HG02642 (cell line): ENCODE measurements around the gene STAB2.

ENCODE experiments used
- ATAC-seq: cut with Tn5 transposase; IDR thresholded peaks from one replicate; pipeline ENCODE4 v1.9.1; 2021; ENCODE audit warnings: mild to moderate bottlenecking; ENCODE audit not compliant: unreplicated experiment, poor library complexity

The STAB2 gene

DNA sequence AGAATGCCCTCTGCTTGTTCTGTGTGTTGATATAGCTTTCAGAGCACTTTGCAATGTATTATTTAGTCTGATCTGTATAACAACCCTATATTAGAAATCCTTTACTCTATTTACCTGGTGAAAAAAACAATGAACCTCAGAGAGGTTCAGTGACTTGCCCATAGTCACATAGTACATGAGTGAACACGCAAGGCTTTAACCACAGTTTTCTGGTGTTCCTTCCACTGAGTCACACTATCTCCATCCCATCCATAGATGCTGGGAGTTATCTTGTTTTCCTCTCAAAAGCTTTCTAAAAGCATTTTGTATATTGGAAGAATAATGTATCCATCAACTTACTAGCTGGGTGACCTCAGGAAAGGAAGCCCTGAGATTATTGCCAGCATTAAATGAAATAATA is 149.5 kb downstream of the STAB2 start:
- no peak for ATAC-seq

DNA sequence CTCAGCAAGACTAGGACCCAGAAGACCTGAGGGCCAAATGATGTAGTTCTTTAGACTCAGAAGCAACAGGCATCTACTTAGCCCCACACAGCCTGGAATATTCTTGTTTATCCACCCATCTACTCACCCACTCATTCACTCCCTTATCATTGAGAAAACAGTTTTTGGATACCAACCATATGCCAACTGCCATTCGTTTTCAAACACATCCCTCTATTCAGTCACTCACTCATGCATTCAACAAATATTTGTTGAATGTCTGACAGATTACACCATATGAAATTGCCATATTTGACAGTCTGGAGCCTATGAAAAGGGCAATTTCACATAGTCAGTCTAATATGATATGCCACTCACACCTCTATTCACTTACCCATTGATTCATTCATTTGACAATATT is 150.8 kb downstream of the STAB2 start:
- ATAC-seq, result no peak

DNA sequence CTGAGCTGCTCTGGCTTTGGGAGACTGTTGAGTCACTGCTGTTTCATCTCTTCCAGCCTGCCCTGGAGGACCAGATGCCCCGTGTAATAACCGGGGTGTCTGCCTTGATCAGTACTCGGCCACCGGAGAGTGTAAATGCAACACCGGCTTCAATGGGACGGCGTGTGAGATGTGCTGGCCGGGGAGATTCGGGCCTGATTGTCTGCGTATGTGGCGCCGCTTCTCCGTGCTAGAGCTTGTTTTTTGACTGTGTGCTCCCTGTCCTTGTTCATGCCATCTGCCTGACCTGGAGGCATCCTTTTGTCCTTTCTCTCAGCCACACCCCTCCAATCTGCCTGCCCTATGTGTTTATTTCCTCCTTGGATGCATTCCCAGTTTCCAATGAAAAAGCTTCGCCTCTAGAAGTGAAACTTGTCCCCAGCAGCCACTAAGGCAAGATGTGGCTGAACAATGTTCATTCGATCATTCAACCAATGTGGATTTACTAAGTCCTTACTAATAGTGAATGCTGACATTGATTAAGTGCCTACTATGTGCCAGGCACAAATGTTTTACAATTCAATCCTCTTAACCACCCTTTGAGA is 155.4 kb downstream of the STAB2 start:
- ATAC-seq, result no peak

DNA sequence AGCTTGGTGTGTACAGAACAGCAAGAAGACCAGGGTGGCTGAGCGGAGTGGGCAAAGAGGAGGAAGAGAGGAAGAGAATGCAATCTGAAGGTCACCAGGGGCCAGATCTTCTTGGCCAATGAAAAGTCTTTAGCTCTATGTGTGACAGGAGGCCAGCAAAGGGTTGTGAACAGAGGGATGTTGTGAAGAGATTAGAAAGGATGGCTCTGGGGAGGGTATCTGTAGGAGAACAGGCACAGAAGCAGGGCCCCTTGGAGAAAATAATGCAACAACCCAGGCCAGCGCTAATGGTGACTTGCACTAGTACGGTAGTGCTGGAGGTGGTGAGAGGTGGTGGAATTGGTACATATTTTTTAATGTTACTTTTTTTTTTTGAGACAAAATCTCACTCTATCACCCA is 156.7 kb downstream of the STAB2 start:
- ATAC-seq, result no peak

DNA sequence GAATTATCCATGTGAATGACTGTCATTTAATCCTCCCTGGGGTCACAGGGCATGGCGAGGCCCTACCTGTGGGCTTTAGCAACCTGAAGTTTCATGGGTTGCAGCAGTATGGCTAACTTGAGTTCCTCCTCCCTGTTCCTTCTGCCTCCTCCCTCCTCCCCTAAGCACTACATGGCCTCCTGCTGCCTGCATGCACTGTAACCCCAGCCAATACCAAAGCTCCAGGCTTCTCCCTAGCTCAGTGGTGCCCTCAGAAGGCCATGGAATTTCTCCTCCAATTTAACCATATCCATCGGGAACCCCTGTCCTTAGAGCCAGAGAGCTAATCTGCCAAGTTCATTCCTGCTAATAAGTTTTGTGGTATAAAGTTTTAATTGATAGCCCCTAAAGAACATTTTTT is 158.9 kb downstream of the STAB2 start:
- ATAC-seq, result no peak

DNA sequence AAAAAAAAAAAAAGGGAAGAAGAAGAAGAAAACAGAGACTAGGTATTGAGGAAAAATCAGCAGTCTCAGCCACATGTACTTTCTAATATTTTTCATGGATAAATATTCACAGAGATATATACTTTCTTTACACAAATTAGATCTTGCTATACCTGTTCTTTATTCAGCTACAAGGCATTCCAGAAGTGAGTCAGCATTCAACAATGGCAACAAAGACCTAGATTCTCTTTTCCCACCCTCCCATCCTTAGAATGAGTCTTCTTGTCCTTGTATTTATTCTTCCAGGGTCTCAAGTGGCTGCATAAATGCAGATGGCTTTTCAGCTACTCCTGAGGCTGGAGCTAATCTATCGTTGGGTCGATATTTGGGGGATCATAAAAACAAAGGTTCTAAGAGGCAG is 160.9 kb downstream of the STAB2 start:
- ATAC-seq, result no peak

DNA sequence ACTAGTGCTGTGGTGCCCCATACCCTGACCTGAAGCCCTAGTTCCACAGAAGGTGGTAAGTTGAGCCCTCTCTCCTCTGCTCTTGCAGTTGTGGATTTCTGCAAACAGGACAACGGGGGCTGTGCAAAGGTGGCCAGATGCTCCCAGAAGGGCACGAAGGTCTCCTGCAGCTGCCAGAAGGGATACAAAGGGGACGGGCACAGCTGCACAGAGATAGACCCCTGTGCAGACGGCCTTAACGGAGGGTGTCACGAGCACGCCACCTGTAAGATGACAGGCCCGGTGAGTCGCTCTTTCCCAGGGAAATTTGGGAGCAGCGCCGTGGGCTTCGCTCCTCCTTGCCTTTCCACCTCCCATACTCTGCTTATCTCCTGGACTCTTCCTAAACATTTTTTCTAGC is 161.8 kb downstream of the STAB2 start:
- ATAC-seq, result no peak

DNA sequence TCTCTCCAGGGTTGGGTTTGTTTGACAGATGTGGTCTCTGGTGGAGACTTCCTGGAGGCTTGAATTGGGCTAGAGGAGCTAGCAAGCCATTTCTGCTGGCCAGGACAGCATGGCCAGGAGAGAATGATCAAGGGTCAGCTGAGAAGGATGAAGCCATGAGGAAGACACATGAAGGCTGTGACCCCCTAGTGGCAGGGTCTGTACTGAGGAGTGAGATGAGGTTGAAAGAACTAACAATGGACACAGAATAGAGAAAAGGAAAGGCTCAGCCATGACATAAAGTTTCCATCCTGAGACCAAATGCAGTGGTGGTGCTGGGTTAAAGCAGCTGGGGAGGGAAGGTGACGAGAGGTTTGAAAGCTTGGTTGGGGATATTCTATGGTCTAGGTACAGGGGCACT is 164.1 kb downstream of the STAB2 start:
- no peak for ATAC-seq

DNA sequence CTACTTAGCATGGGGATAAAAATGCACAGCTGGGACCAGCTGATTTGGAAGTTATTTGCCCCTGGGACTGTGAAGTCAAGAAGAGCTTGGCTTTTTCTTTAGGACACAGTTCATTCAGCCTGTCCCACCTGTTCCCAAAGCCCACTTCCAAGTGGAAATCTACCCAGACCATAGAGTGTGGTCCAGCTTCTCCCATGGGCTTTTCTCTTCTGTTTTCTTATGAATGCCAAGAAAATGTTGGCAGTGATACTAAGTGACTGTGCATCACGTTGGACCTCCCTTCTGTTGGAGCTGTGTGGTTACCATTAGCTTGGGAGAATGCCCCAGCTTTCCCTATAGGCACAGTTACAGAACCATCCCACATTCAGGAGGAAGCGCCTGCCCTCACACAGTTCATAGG is 164.5 kb downstream of the STAB2 start:
- no peak for ATAC-seq

DNA sequence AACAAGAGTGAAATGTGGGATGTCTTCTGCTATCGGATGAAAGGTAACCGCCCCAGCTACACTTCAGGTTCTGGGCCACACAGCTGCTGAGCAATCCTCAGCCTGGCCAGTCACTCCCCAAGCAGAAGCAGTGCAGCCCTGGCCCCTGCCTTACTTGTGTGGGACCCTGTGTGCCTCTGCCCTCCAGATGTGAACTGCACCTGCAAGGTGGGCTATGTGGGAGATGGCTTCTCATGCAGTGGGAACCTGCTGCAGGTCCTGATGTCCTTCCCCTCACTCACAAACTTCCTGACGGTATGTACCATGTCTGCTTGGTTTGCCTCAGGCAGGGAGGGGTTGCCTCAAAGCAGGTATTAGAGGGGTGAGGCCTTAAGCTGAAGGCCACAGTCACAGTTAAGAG is 168.4 kb downstream of the STAB2 start:
- ATAC-seq, result no peak

DNA sequence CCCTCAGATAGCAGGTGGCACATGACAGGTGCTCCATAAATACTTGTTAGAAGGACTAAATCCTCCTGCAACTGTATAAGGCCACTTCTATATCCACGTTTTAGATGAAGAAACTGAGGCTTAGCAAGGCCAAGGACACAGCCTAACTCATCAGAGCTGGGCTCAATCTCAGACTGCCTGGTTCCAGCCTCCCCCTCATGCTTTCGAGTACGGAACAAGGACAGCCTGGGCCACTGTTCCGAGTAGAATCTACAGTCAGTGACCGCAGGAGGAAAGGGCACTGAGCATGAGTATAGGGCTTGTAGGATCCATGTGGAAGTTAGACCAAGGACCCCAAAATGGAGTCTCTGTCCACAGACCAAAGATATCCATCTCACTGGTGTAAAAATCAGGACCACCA is 169.4 kb downstream of the STAB2 start:
- no peak for ATAC-seq

DNA sequence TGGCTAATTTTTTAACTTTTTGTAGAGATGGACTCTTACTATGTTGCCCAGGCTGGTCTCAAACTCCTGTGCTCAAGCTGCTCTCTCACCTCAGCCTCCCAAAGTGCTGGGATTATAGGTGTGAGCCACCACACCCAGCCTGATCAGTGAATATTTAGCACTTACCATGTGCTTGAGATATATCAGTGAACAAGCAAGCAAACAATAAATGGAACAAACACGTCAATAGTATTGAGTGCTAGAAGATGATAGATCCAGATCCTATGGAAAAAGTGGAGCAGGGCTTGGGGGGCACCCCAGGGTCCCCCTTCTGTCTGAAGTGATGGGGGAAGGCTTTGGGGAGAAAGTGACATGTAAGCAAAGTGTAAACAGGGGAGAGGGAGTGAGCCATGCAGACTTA is 170.2 kb downstream of the STAB2 start:
- no peak for ATAC-seq

DNA sequence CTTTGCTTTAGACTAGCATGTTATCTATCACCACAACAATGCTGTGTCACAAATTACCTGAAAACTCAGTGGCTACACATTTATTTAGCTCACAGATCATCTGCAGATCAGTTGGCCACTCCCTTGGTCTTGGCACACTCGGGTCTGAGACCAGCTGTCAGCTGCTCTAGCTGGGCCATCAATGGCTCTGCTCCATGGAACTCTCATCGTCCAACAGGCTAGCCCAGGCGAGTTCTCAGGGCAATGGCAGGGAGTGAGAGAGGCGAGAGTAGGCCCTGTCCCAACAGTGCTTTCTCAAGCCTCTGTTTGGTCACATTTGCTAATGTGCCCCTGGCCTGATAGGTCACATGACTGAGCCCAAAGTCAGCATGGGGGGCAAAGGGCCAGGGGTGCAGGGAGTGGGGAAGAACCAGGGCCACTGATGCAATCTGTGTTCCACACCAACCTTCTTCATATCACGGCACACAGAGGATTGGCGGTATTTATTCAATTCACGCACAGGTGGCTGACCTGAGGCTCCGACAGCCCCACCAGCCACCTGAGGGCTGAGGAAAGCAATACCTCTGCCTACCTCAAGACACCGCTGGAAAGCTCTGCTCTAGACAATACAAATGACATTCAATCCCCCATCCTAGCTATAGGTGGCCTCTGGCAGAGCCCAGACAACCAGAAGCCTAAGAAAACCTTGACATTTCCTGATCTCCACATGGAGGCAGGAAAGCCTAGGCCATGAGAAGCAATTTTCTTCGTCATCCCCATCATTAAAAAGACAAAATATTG is 171.4 kb downstream of the STAB2 start:
- no peak for ATAC-seq

DNA sequence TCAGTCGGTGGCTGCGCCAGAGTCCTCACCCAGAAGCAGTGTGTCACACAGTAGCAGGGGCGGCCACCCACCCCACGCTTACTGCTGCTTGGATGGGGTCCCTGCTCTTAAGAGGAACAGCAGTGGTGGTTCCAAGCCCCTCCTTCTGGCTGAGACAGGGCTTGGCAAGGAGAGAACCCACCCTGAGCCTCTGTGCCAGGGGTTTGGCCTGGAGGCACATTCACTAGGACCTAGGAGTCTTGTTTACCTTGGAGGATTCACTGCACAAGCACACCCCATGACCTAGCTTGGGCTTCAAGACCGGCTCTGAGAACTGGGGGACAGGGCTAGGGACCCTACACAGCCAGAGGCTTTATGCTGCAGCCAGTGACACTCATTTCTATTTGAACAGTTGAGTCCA is 175.4 kb downstream of the STAB2 start:
- no peak for ATAC-seq

DNA sequence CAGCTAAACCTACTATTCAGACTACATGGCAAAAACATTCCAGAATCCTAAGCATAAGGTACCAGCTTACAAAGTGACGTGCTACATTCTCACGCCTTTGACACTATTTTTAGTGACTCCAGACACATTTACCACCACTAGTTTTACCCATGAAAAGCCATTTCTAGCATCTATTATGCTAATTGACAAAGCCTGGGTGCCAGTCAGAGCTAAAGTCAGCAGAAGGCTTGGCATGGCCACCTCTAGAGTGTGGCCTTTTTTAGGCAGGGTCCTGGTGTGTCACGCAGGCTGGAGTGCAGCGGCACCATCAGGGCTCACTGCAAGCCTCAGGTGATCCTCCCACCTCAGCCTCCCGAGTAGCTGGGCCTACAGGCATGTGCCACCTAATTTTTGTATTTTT is 178.2 kb downstream of the STAB2 start:
- ATAC-seq, result no peak

DNA sequence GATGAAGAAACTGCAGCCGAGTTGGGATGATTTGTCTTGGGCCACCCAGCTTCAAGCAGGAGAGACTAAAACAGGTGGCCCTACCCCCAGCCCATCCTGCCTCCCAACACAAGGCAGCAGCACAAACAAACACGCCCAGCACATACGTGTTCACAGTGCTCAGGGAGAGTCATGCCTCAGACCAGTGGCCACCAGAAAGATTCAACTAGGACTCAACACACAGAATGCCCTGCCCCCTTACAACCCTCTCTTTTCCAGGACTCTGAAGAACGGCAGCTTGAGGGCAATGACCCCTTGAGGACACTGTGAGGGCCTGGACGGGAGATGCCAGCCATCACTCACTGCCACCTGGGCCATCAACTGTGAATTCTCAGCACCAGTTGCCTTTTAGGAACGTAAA is 179.0 kb downstream of the STAB2 start:
- ATAC-seq, result no peak

DNA sequence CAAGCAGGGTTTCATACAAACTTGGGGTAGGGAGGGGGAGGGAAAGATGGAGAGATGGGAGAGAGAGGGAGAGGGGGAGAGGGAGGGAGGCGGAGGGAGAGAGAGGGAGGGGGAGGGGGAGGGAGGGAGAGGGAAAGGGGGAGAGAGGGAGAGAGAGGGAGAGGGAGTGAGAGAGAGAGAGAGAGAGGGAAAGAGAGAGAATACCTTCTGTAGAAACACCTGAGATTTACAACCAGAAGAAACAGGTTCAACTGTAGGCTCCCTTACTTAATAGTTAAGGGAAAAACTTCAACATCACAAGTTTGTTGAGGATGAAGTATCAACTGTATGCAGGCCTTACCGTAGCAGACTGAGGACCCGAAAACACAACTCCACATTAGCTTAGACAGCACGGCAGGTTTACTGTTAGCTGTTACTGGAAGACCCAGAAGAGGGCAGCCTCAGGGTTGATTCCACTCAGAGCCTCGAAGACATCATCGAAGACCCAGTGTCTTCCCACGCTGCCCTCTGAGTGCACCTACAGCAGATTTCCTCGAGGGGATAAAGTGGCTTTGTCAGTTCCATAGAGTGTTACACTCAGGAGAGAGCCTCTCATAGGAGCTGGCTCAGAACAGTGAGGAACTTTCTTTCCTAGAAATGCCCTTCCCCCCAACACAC is 181.5 kb downstream of the STAB2 start:
- no peak for ATAC-seq

DNA sequence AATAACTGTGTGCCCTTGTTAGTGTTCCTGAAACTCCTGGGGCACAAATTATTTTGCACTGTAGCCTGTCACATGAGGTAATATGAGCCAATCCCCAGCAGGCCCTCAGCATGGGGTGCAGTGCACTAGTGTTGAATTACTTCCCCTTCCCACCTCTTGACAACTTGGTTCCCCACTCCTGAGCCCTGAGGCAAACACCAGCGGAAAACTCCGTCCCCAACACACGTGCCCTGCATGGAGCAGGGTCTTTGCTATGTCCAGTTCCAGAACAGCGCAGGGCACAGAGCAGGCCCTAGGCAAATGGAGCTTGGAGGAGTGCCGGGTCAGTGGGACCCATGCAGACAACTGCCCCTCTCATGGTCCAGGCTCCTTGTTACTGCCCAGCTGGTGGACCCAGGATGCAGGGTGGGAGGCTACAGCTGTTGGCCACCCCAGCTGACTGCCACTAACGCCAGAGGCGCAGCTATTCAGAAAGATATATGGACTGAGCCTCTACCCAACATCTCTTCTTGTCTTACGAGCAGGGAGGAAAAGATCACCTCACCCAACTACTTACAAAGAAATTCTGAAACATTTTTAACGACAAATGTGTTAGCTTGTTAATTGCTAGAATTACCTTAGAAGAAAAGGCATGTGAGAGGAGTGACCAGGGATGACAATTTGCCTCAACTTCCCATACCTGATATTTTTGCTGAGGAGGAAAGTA is 182.3 kb downstream of the STAB2 start:
- ATAC-seq, result no peak

DNA sequence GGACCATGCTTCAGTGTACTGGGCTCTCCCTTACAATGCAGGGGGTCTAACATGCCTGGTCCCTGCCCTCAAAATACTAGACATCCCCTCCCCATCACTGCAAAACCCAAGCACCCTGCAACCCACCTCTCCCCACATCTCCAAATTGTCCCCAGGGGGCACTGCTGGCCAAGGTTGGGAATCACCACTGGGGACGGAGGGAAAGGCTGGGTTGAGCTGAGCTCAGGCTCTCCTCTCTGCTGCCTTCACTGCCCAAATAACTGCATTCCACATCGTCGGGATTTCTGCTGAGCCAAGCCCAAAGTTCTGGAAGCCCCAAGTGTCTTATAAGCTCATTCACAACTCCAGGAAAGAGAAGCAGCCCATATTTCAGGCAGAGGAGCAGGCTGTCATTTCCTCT is 184.4 kb downstream of the STAB2 start:
- ATAC-seq, result no peak

DNA sequence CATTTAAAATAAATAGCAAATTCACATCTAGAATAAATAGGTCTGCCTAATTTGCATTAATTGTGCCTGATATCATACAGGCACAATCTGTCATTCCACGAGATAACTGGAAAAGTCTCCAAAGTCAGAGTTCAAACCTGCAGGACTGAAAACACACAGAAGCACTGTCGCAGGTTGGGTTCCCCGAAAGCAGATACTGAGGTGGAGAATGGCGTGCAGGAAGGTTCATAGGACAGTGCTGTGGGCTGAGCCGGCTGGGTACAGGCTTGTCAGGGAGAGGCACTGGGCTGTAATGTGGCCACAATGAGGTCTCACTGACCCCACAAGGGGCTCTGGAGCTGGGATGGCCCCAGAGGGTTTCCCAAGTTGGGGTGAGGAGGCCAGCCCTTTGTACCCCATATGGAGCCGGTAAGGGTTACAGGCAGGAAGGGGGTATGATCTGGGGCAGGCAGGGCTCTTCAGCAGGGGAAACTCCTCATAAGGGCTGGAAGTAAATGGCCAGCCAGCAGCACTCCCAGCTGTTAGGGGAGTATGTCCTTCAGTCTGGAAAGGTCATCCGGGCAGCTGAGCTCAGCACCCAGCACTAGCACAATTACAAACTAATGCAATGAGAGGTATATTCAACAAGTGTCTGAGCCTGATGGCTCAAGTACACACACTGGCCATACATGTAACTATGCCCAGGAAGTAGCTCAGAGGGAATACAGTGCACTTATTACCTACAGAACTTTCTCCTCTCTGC is 185.5 kb downstream of the STAB2 start:
- ATAC-seq, result no peak
